ENCODE measurements around the gene DYNLT2B.

DNA sequence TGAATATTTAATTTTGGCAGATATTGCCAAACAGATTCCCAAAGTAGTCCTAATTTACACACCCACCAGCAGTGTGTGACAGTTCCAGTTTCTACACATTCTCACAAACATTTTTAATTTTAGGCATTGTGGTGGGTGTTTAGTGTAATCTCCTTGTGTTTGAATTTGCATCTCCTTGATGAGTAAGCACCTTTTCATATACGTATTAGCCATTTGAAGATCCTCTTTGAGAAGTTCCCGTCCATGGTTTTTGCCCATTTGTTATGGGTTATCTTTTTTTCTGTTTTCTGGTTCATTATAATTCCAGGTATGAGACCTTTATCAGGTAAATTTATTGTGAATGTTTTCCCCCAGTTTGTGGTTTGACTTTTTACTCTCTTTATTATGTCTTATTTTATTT, 22.4 kb upstream of the DYNLT2B start:
- no peak for TF ChIP-seq CTCF (IDR thresholded peaks at IDR 0.05; ENCODE audit: low read depth, low read length, missing input control)
- TF ChIP-seq GABPA (IDR thresholded peaks at IDR 0.05 in 1 of 2, conservative IDR thresholded peaks at IDR 0.05 in 1 of 2): no peak
- TF ChIP-seq JUND (IDR thresholded peaks at IDR 0.05): no peak
- TF ChIP-seq RAD21 (IDR thresholded peaks at IDR 0.05): no peak
- TF ChIP-seq ZBTB33 (IDR thresholded peaks at IDR 0.05): no peak
- TF ChIP-seq REST (IDR thresholded peaks at IDR 0.05): no peak
- TF ChIP-seq, protein P1, sequence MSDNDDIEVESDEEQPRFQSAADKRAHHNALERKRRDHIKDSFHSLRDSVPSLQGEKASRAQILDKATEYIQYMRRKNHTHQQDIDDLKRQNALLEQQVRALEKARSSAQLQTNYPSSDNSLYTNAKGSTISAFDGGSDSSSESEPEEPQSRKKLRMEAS (IDR thresholded peaks at IDR 0.05): no peak
- TF ChIP-seq, protein P2, sequence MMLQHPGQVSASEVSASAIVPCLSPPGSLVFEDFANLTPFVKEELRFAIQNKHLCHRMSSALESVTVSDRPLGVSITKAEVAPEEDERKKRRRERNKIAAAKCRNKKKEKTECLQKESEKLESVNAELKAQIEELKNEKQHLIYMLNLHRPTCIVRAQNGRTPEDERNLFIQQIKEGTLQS (IDR thresholded peaks at IDR 0.05): no peak
- no peak for TF ChIP-seq YY1 (IDR thresholded peaks at IDR 0.05)

All from liver (tissue), 3 donors.